Neuron (in vitro differentiated cells): ENCODE results near the gene RABAC1.

ENCODE experiments used
- H2AFZ ChIP-seq: one replicate; pipeline ENCODE4 v1.6.1; 2013; ENCODE audit warnings: low read depth, mild to moderate bottlenecking, inconsistent platforms, low read length, moderate library complexity
- H3K27me3 ChIP-seq: one replicate; pipeline ENCODE4 v1.6.1; 2013; ENCODE audit warnings: low read length; ENCODE audit not compliant: insufficient read depth
- H3K36me3 ChIP-seq: one replicate; pipeline ENCODE4 v1.6.1; 2013; ENCODE audit warnings: low read length; ENCODE audit not compliant: insufficient read depth
- H3K4me1 ChIP-seq: one replicate; pipeline ENCODE4 v1.6.1; 2013; ENCODE audit warnings: low read length; ENCODE audit not compliant: insufficient read depth
- H3K4me3 ChIP-seq: 2 replicates; pipeline ENCODE4 v1.5.1; 2013; ENCODE audit warnings: mild to moderate bottlenecking, low read length, moderate library complexity
- H3K9me3 ChIP-seq: one replicate; pipeline ENCODE4 v1.6.1; 2013; ENCODE audit warnings: low read length

RABAC1 gene

GRCh38 chr19:41977916-41978315, 18.8 kb upstream of the RABAC1 start:
- H3K9me3 ChIP-seq: no peaks in the 10 kb centered on the region
- H2AFZ ChIP-seq: no peak overlapping the region
- H3K4me3 ChIP-seq: no peak overlapping the region
- peaks cover 59% of the 10 kb centered on the region for H3K36me3 ChIP-seq
- no peaks in the 10 kb centered on the region for H3K27me3 ChIP-seq
- no peaks in the 10 kb centered on the region for H3K4me1 ChIP-seq

- H3K4me1 ChIP-seq: no peaks in the 10 kb centered on the region
- H3K9me3 ChIP-seq: no peaks in the 10 kb centered on the region
- peaks cover 52% of the 10 kb centered on the region for H3K36me3 ChIP-seq
- no peak overlapping the region for H3K4me3 ChIP-seq
- no peak overlapping the region for H2AFZ ChIP-seq
- H3K27me3 ChIP-seq: no peaks in the 10 kb centered on the region
Observed at GRCh38 chr19:41974652-41975051, 15.5 kb upstream of the RABAC1 start.

DNA sequence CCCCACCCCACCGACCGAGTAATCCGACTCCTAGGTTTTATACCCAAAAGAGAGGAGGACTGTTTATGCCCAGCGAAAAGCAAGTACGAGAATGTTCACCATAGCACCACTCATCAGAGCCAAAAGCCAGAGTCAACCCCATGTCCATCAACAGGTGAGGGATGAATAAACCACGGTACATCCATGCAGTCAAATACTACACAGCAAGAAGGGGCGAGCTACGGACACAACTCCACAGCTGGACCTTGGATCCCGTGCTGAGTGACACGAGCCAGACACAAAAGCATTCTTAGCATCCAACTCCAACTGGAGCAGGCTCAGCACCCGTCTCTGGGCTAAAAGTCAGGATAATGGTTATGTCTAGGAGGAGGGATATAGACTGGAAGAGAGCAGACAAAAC, 12.2 kb upstream of the RABAC1 start:
- no peaks in the 10 kb centered on the region for H3K4me1 ChIP-seq
- H3K27me3 ChIP-seq: no peaks in the 10 kb centered on the region
- peaks cover 55% of the 10 kb centered on the region for H3K36me3 ChIP-seq
- no peak overlapping the region for H2AFZ ChIP-seq
- H3K4me3 ChIP-seq: no peak overlapping the region
- H3K9me3 ChIP-seq: no peaks in the 10 kb centered on the region

DNA sequence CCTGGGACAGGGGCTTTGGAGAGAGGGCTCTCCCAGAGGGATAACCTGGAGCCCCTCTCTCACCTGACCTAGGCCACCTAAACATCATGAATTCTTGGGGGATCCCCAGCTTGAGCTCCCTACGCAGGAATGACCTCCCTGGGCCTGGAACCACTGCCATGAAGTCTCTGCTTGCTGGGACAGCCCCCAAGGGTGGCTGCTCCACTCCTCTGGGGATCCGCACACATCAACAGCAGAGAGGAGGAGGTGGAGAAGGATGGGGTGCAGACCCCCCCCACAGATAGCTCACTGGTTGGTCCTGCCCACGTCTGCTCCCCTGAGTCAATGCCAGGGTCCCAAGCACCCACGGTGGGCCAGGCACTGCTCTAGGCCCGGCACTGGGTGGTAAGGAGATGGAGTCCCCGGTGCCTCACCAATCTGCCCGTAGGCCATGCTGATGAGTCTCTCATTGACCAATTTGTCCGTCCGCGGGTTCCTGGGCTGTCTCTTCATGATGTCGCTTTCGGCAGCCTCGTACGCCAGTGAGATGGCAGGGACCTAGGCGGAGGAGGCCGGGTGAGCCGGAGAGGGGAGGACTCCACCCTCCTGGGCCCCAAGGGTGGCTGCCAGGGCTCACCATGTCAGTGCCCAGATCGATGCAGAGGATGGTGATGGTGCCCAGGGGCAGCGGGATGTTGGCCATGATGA, 10.8 kb upstream of the RABAC1 start:
- H3K27me3 ChIP-seq: no peaks in the 10 kb centered on the region
- H2AFZ ChIP-seq: no peak overlapping the region
- no peaks in the 10 kb centered on the region for H3K9me3 ChIP-seq
- H3K4me1 ChIP-seq: no peaks in the 10 kb centered on the region
- peaks cover 50% of the 10 kb centered on the region for H3K36me3 ChIP-seq
- no peak overlapping the region for H3K4me3 ChIP-seq

- H3K4me3 ChIP-seq: no peak overlapping the region
- no peaks in the 10 kb centered on the region for H3K9me3 ChIP-seq
- H3K4me1 ChIP-seq: no peaks in the 10 kb centered on the region
- no peaks in the 10 kb centered on the region for H3K27me3 ChIP-seq
- no peak overlapping the region for H2AFZ ChIP-seq
- H3K36me3 ChIP-seq: peaks cover 41% of the 10 kb centered on the region
Observed at GRCh38 chr19:41968751-41969595, 9.9 kb upstream of the RABAC1 start.

DNA sequence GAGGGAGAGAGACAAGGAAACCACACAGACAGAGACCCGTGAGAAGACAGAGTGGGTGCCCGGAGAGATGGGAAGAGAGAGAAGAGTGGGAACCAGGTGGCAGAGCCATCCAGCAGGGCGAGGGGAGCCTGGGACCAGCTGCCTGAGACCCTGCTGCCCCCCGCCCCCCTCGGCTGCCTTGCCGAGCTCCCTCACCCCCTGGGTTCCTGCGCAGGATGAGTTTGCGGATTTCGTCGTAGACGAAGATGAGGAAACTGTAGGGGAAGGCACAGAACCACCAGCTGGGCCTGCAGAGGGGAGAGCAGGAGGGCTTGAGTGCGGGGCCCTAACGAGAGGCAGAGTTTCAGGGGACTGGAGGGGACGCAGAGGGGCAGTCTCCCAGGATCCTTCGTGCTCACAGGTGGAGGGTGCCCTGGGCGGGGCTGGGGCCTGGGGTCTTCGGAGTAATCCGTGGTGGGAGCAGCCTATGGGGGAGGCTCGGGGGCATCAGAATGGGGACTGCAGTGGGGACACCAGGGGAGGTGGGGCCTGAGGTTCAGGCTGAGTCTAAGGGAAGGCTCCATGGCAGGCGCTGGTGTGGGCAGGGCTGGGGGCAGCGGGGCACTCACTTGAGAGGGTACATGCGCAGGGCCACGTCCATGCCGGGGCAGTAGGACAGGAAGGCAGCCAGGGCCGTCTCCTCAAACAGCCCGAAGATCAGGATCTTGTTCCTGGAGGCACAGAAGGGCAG, 8.1 kb upstream of the RABAC1 start:
- no peaks in the 10 kb centered on the region for H3K4me1 ChIP-seq
- H3K4me3 ChIP-seq: no peak overlapping the region
- H3K27me3 ChIP-seq: no peaks in the 10 kb centered on the region
- peaks cover 28% of the 10 kb centered on the region for H3K36me3 ChIP-seq
- no peak overlapping the region for H2AFZ ChIP-seq
- no peaks in the 10 kb centered on the region for H3K9me3 ChIP-seq

- Histone ChIP-seq H3K36me3 (peaks cover 24% of the 10 kb centered on the region), H3K4me1 (no peaks in the 10 kb centered on the region), H3K4me3 (no peak overlapping the region), H2AFZ (no peak overlapping the region), H3K27me3 (no peaks in the 10 kb centered on the region), H3K9me3 (no peaks in the 10 kb centered on the region)
Observed at GRCh38 chr19:41965106-41965505, 6.0 kb upstream of the RABAC1 start.

DNA sequence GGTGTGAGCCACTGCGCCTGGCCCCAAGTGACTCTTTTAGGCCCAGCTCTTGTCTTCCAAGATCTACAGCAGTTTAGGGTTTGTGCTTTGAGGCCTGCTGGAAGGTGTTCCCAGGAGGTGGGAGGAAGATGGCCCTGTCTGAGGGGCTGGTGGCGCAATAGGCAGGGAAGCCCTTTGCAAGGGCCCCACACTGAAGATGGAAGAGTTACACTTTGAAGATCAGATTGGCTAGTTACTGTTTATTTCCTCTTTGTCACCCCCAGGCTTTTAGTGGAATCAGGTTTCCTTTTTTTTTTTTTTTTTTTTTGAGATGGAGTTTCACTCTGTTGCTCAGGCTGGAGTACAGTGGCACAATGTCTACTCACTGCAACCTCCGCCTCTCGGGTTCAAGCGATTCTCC, 1.9 kb upstream of the RABAC1 start:
- H2AFZ ChIP-seq: no peak overlapping the region
- no peaks in the 10 kb centered on the region for H3K9me3 ChIP-seq
- peaks cover 12% of the 10 kb centered on the region for H3K4me1 ChIP-seq
- peaks cover 6% of the 10 kb centered on the region for H3K36me3 ChIP-seq
- H3K27me3 ChIP-seq: no peaks in the 10 kb centered on the region
- H3K4me3 ChIP-seq: no peak overlapping the region

GRCh38 chr19:41958367-41959055, 610 bp downstream of the RABAC1 start:
- Histone ChIP-seq H3K4me1 (peaks cover 12% of the 10 kb centered on the region), H2AFZ (peak overlapping the region; percentile 56), H3K4me3 (peak overlapping the region; percentile 73), H3K9me3 (no peaks in the 10 kb centered on the region), H3K27me3 (no peaks in the 10 kb centered on the region), H3K36me3 (peaks cover 5% of the 10 kb centered on the region)

- H3K4me3 ChIP-seq: peak overlapping the region; percentile 73
- H3K27me3 ChIP-seq: no peaks in the 10 kb centered on the region
- H3K36me3 ChIP-seq: peaks cover 5% of the 10 kb centered on the region
- no peaks in the 10 kb centered on the region for H3K9me3 ChIP-seq
- no peak overlapping the region for H2AFZ ChIP-seq
- peaks cover 12% of the 10 kb centered on the region for H3K4me1 ChIP-seq
Observed at GRCh38 chr19:41957838-41958366, 1.2 kb downstream of the RABAC1 start.

DNA sequence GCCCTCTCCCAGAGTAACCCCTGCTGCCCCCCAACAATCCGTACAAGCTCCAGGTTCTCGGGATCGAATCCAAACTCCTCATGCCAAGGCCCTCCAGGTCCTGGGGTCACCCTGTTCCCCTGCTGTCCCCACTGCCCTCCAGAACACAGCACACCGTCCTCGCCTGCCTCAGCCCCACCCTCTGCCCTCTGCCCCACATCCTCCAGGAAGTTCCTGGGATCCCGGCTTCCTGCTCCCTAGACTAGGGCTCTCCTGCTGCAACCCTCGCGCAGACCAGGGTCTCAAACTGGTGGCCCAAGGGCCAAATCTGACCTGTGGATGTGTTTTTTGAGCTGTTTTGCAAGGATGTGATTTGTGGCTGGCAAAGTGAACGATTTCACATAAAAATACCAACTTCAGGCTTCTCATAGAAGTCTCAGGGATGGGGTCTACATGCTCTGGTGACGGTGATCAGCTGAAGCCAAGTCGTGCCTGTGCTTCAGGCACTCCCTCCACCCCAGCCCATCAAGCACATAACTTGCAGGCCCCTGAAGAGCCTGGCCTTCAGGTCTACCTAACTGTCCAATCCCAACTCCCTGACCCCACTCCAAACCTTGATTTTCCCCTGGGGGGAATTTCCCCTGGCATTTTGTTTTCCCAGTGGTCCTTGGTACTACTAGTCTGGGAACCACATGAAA, 1.8 kb downstream of the RABAC1 start:
- H3K4me3 ChIP-seq: no peak overlapping the region
- H3K9me3 ChIP-seq: no peaks in the 10 kb centered on the region
- H3K4me1 ChIP-seq: peaks cover 12% of the 10 kb centered on the region
- no peaks in the 10 kb centered on the region for H3K27me3 ChIP-seq
- H3K36me3 ChIP-seq: peaks cover 5% of the 10 kb centered on the region
- H2AFZ ChIP-seq: no peak overlapping the region

DNA sequence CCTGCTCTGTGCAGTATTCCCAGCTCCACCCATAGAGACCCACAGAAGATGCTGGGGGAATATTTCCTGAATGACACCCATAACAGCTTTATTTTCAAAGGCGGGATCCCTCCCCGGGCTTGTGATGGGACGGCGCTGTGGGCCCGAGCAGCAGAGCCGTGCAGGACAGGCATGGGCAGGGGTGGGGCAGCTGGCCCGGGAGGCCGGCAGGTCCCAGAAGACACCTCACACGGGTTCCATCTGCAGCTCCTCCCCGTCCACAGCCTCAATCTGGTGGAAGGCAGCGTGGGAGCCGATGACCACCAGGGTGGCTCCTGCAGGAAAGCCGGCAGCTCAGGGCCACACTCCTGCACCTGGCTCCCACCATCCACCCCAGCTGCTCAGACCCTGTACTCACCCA, 2.5 kb downstream of the RABAC1 start:
- peaks cover 12% of the 10 kb centered on the region for H3K4me1 ChIP-seq
- H3K27me3 ChIP-seq: no peaks in the 10 kb centered on the region
- no peak overlapping the region for H3K4me3 ChIP-seq
- H3K9me3 ChIP-seq: no peaks in the 10 kb centered on the region
- H2AFZ ChIP-seq: no peak overlapping the region
- peaks cover 5% of the 10 kb centered on the region for H3K36me3 ChIP-seq
